Measurements from ENCODE around the gene F12. TPM values are rescaled to one million over a fixed set of nuclear protein-coding genes. Genes with fewer than 3 reads are reported as not detected.

F12 gene
- total and polyA plus RNA-seq, 2 donors (not counting 3 experiments of a cell fraction or from before 2014, with no cell fraction given) = 1.00 to 1.4 TPM

- peak overlapping the region; percentile 92 for H2AFZ ChIP-seq (ENCODE audit: low read depth, low read length)
- dilution Hi-C loops (cut with MboI; ENCODE audit: extremely low pct_ligation_motif_present, low sequenced_read_pairs) = no loop called here
- peak overlapping the region; percentile 61 for H3K27ac ChIP-seq (ENCODE audit: insufficient read depth, low read depth, low read length)
- no peaks in the 10 kb centered on the region for H4K20me1 ChIP-seq (replicated peaks; ENCODE audit: control insufficient read depth, extremely low read depth, insufficient read depth, low read length)
- CTCF ChIA-PET = interaction anchor here (1.0 to 5.2 kb wide), 6 partner anchors 17 to 36 kb away, joined by 4 to 43 read pairs (median 8); no protein-coding TSS in a partner anchor
- FAIRE-seq = no peak
- H3K9ac ChIP-seq (replicated peaks; ENCODE audit: extremely low read depth, insufficient read depth, low read length) = peak overlapping the region; percentile 59
- peak overlapping the region; percentile 48 for H3K4me2 ChIP-seq (ENCODE audit: insufficient read depth, low read length)
- TF ChIP-seq GATA2 (IDR thresholded peaks at IDR 0.05; ENCODE audit: insufficient read depth, insufficient read length, low read depth, low read length) (no peak), MAX (IDR thresholded peaks at IDR 0.05; ENCODE audit: insufficient read depth, insufficient read length) (no peak), FOS (IDR thresholded peaks at IDR 0.05; ENCODE audit: borderline replicate concordance, insufficient read depth, low read length) (no peak), POLR2AphosphoS5 (IDR thresholded peaks at IDR 0.05; ENCODE audit: insufficient read depth, low read depth, low read length) (no peak), MYC (IDR thresholded peaks at IDR 0.05; ENCODE audit: low read depth, low read length) (no peak), EZH2 (IDR thresholded peaks at IDR 0.05; ENCODE audit: borderline replicate concordance, low read depth, low read length, severe bottlenecking) (no peak)
- H3K4me1 ChIP-seq (ENCODE audit: control insufficient read depth, extremely low read depth, insufficient read depth, low read length) = peaks cover 14% of the 10 kb centered on the region
- H3K9me3 ChIP-seq (replicated peaks; ENCODE audit: control insufficient read depth, insufficient read depth, low read length) = no peaks in the 10 kb centered on the region
- H3K79me2 ChIP-seq (ENCODE audit: control insufficient read depth, insufficient read depth, low read length) = peaks cover 27% of the 10 kb centered on the region
- H3K27me3 ChIP-seq (ENCODE audit: control insufficient read depth in 2 of 2, insufficient read depth in 2 of 2, low read length in 2 of 2) = no peaks in the 10 kb centered on the region
- H3K9me1 ChIP-seq (replicated peaks; ENCODE audit: control insufficient read depth, extremely low read depth, insufficient read depth, low read length) = no peaks in the 10 kb centered on the region
- H3K4me3 ChIP-seq (replicated peaks in 1 of 3; ENCODE audit: insufficient read depth in 1 of 3, low read depth in 1 of 3, low read length in 3 of 3) = peak overlapping the region in 2 of 3 experiments; percentile 51 to 52
- no peak for DNase-seq (ENCODE audit: low read depth, low spot score)
- POLR2A ChIA-PET = interaction anchor here (0.9 to 1.9 kb wide), 4 partner anchors 15 to 70 kb away, joined by 4 to 7 read pairs (median 4); no protein-coding TSS in a partner anchor
- intact Hi-C loops (cut with micrococcal nuclease) = no loop called here
- BruUV-seq (replicated peaks) = no TSS peak
- H3K36me3 ChIP-seq (ENCODE audit: control insufficient read depth in 2 of 2, extremely low read depth in 1 of 2, insufficient read depth in 2 of 2, low read length in 2 of 2) = no peaks in the 10 kb centered on the region
These were observed 15.9 kb upstream of the F12 start for GRCh38 chr5:177425196-177425800.

GRCh38 chr5:177423671-177424070 is 14.3 kb upstream of the F12 start:
- dilution Hi-C loops (cut with MboI; ENCODE audit: extremely low pct_ligation_motif_present, low sequenced_read_pairs) (no loop called here), intact Hi-C loops (cut with micrococcal nuclease) (no loop called here)
- Histone ChIP-seq H3K9me1 (replicated peaks; ENCODE audit: control insufficient read depth, extremely low read depth, insufficient read depth, low read length) (no peaks in the 10 kb centered on the region), H3K27ac (ENCODE audit: insufficient read depth, low read depth, low read length) (no peak overlapping the region), H3K36me3 (ENCODE audit: control insufficient read depth in 2 of 2, extremely low read depth in 1 of 2, insufficient read depth in 2 of 2, low read length in 2 of 2) (no peaks in the 10 kb centered on the region), H2AFZ (ENCODE audit: low read depth, low read length) (no peak overlapping the region), H3K9me3 (replicated peaks; ENCODE audit: control insufficient read depth, insufficient read depth, low read length) (no peaks in the 10 kb centered on the region), H3K9ac (replicated peaks; ENCODE audit: extremely low read depth, insufficient read depth, low read length) (no peak overlapping the region), H3K27me3 (ENCODE audit: control insufficient read depth in 2 of 2, insufficient read depth in 2 of 2, low read length in 2 of 2) (no peaks in the 10 kb centered on the region), H4K20me1 (replicated peaks; ENCODE audit: control insufficient read depth, extremely low read depth, insufficient read depth, low read length) (no peaks in the 10 kb centered on the region), H3K79me2 (ENCODE audit: control insufficient read depth, insufficient read depth, low read length) (peaks cover 18% of the 10 kb centered on the region), H3K4me1 (ENCODE audit: control insufficient read depth, extremely low read depth, insufficient read depth, low read length) (peaks cover 14% of the 10 kb centered on the region), H3K4me3 (replicated peaks in 1 of 3; ENCODE audit: insufficient read depth in 1 of 3, low read depth in 1 of 3, low read length in 3 of 3) (no peak overlapping the region), H3K4me2 (ENCODE audit: insufficient read depth, low read length) (no peak overlapping the region)
- ChIA-PET CTCF (interaction anchor here (0.7 to 2.9 kb wide), 5 partner anchors 14 to 34 kb away, joined by 3 to 11 read pairs (median 5); partner anchors contain the start of gene F12), POLR2A (no interaction called here)
- TF ChIP-seq GATA2 (IDR thresholded peaks at IDR 0.05; ENCODE audit: insufficient read depth, insufficient read length, low read depth, low read length) = no peak
- no peak for TF ChIP-seq CTCF (IDR thresholded peaks at IDR 0.05; ENCODE audit: extremely low read depth in 1 of 2, insufficient read depth in 1 of 2, low read depth in 1 of 2, low read length in 2 of 2)
- no peak for TF ChIP-seq EZH2 (IDR thresholded peaks at IDR 0.05; ENCODE audit: borderline replicate concordance, low read depth, low read length, severe bottlenecking)
- TF ChIP-seq POLR2AphosphoS5 (IDR thresholded peaks at IDR 0.05; ENCODE audit: insufficient read depth, low read depth, low read length) = no peak
- TF ChIP-seq FOS (IDR thresholded peaks at IDR 0.05; ENCODE audit: borderline replicate concordance, insufficient read depth, low read length) = no peak
- no peak for TF ChIP-seq MAX (IDR thresholded peaks at IDR 0.05; ENCODE audit: insufficient read depth, insufficient read length)
- BruUV-seq (replicated peaks) = no TSS peak
- no peak for DNase-seq (ENCODE audit: low read depth, low spot score)
- no peak for FAIRE-seq
